Limb (tissue), 2 donors: Measurements from ENCODE around the gene ZBTB4.

Experiments used
- DNase-seq, 2 donors: peaks; one replicate each; pipeline ENCODE4 v3.0.0-alpha.2; 2016; ENCODE audit errors: extremely low spot score in 2 of 2

ZBTB4 gene

GRCh38 chr17:7443499-7444485 is 35.6 kb downstream of the ZBTB4 start:
- DNase-seq = no peak

- no peak for DNase-seq
Observed at GRCh38 chr17:7442142-7442541, 37.3 kb downstream of the ZBTB4 start.

GRCh38 chr17:7441266-7441665 is 38.2 kb downstream of the ZBTB4 start:
- DNase-seq = no peak

- DNase-seq = peak in 1 of 2 donors; percentile 55
Observed at GRCh38 chr17:7440834-7441195, 38.6 kb downstream of the ZBTB4 start.

- DNase-seq = peak in 1 of 2 donors; percentile 86
Observed at GRCh38 chr17:7440113-7440833, 39.2 kb downstream of the ZBTB4 start.

- peak in 1 of 2 donors; percentile 51 for DNase-seq
Observed at GRCh38 chr17:7439462-7440112, 39.8 kb downstream of the ZBTB4 start, which contains the start of gene FGF11. Gene FGF11 (plus strand): TSS chr17:7439512. CDS start chr17:7439621, 109 bp downstream.

GRCh38 chr17:7438656-7439460 is 40.6 kb downstream of the ZBTB4 start:
- DNase-seq = no peak

GRCh38 chr17:7437950-7438614 is 41.3 kb downstream of the ZBTB4 start:
- peak in 1 of 2 donors; percentile 79 for DNase-seq

GRCh38 chr17:7437369-7437863 is 42.0 kb downstream of the ZBTB4 start:
- DNase-seq = no peak

- peak; percentile 69 to 85 for DNase-seq
Observed at GRCh38 chr17:7436556-7437368, 42.7 kb downstream of the ZBTB4 start.

GRCh38 chr17:7435676-7436555 is 43.5 kb downstream of the ZBTB4 start:
- peak in 1 of 2 donors; percentile 69 for DNase-seq

- no peak for DNase-seq
Observed at GRCh38 chr17:7432296-7432695, 47.1 kb downstream of the ZBTB4 start.

GRCh38 chr17:7431231-7431630 is 48.2 kb downstream of the ZBTB4 start:
- no peak for DNase-seq

GRCh38 chr17:7429722-7430121 is 49.7 kb downstream of the ZBTB4 start:
- no peak for DNase-seq

GRCh38 chr17:7428557-7428956 is 50.9 kb downstream of the ZBTB4 start, which contains the start of gene SPEM3:
Gene SPEM3 (plus strand): TSS chr17:7428857. CDS start chr17:7428903, 46 bp downstream.
- no peak for DNase-seq

GRCh38 chr17:7427549-7427948 is 51.9 kb downstream of the ZBTB4 start:
- DNase-seq = no peak

- no peak for DNase-seq
Observed at GRCh38 chr17:7426896-7427489, 52.4 kb downstream of the ZBTB4 start.
